ENCODE measurements around the gene GSG1L. TPM values are rescaled to one million over a fixed set of nuclear protein-coding genes. Genes with fewer than 3 reads are reported as not detected.

GSG1L gene
- total and polyA plus RNA-seq, 2 of the 13 experiments (the other 11 are each of a cell fraction or from before 2014, with no cell fraction given): not detected

- Histone ChIP-seq H3K4me1 (ENCODE audit: insufficient read depth, low read length) (no peaks in the 10 kb centered on the region), H3K36me3 (replicated peaks in 1 of 2; ENCODE audit: control insufficient read depth in 1 of 2, insufficient read depth in 2 of 2, low read length in 2 of 2) (no peaks in the 10 kb centered on the region), H4K20me1 (ENCODE audit: insufficient read depth, low read length) (no peaks in the 10 kb centered on the region), H3K9ac (ENCODE audit: insufficient read depth, low read depth, low read length) (no peak overlapping the region), H3K9me3 (ENCODE audit: low read length) (no peaks in the 10 kb centered on the region), H3K27ac (ENCODE audit: extremely low read length, insufficient read depth, low read length) (no peak overlapping the region), H3K4me2 (ENCODE audit: low read depth, low read length) (no peak overlapping the region), H2AFZ (ENCODE audit: low read length) (no peak overlapping the region), H3K27me3 (ENCODE audit: control insufficient read depth in 1 of 2, insufficient read depth in 2 of 2, low read length in 2 of 2) (no peaks in the 10 kb centered on the region; a peak in 2 of 5 replicates), H3K79me2 (ENCODE audit: insufficient read depth, low read length) (no peaks in the 10 kb centered on the region), H3K4me3 (replicated peaks in 1 of 3; ENCODE audit: insufficient read depth in 1 of 3, low read depth in 2 of 3, low read length in 3 of 3) (no peak overlapping the region)
- ChIA-PET CTCF (ENCODE audit: low intra/inter-chr PET ratio, low total read pairs) (no interaction called here), POLR2A (no interaction called here)
- no peak for ATAC-seq
- FAIRE-seq: no peak
- no TSS peak for BruUV-seq (replicated peaks)
- in situ Hi-C loops (cut with HindIII; ENCODE audit: extremely low pct_ligation_motif_present, low pct_unique_long_range_greater_than_20kb) (no loop called here), intact Hi-C loops (cut with micrococcal nuclease; ENCODE audit: unreplicated experiment) (no loop called here)
- WGBS (ENCODE audit: low lambda C conversion rate): 48% methylated on average over 5 of the region's 5 CpGs
- no peak for DNase-seq (ENCODE audit: low spot score)
- TF ChIP-seq ZBTB44 (CRISPR knock-in tag; IDR thresholded peaks at IDR 0.05) (no peak), ATAD3A (CRISPR knock-in tag; IDR thresholded peaks at IDR 0.05) (no peak), SNAPC4 (CRISPR knock-in tag; IDR thresholded peaks at IDR 0.05) (no peak), ZBTB7A (CRISPR knock-in tag; IDR thresholded peaks at IDR 0.05) (no peak), TEF (CRISPR knock-in tag; IDR thresholded peaks at IDR 0.05) (no peak), KDM5A (IDR thresholded peaks at IDR 0.05; ENCODE audit: borderline replicate concordance, low read length) (no peak), RNF2 (conservative IDR thresholded peaks at IDR 0.05; ENCODE audit: low read depth) (no peak), GZF1 (CRISPR knock-in tag; IDR thresholded peaks at IDR 0.05) (no peak), ZNF3 (CRISPR knock-in tag; IDR thresholded peaks at IDR 0.05) (no peak)
These were observed 77.5 kb downstream of the GSG1L start for GRCh38 chr16:27985981-27986380.

All from HepG2 (cell line).